ENCODE results near the gene CCR2. TPM values are rescaled to one million over a fixed set of nuclear protein-coding genes. Genes with fewer than 3 reads are reported as not detected.
"Not testable (repeated sequence)": the region's sequence is repeated elsewhere in the genome, so short reads cannot be mapped to it uniquely, and the experiment has no call there.

Gene CCR2
- total RNA-seq, 1 donor from 2014 or later, result not detected

DNA sequence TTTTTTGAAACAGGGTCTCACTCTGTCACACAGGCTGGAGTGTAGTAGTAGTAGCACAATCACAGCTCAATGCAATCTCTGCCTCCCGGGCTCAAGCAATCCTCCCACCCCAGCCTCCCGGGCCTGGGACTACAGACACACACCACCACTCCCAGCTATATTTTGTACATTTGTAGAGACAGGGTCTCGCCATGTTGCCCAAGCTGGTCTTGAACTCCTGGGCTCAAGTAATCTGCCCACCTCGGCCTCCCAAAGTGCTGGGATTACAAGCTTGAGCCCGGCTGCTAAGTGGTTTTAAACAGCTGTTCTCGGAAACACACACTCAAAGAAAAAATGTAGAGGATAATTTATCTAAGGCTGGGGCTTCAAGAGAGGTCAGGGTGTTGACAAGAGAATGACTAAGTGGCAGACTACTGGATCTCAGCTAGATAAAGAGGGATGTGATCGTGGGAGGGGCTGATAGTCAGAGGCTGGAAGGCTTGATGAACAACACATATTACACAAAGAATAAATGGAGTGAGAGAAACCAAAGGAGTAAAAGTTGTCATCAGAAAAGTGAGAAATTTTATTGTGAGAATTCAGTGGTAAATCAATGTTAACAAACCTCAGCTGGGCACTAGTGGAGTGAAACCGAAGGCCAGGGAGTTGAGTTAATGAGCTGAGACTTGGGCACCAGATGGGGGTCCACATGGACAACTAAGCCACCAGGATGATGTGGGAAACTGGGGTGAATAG is 46.3 kb downstream of the CCR2 start:
- no peak for DNase-seq (ENCODE audit: extremely low read depth, low read depth, low spot score)

DNA sequence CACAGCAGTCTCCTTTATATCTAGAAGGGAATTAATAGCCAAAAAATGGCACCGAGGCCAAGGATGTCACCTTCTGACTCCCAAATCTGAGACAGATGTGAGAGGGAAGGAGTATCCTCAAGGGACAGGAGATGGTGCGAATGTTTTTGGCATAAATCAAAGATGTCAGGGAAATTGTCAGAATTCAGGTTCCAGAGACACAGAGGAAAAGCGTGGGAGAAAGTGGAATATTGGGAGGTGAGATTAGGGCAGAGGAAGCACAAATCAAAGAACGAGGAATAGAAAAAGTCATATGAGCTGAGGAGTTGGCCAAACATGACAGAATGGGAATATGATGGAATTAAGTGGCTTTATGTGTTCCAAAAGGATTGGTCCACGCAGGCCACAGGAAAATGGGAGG is 46.9 kb downstream of the CCR2 start:
- DNase-seq (ENCODE audit: extremely low read depth, low read depth, low spot score), result no peak

DNA sequence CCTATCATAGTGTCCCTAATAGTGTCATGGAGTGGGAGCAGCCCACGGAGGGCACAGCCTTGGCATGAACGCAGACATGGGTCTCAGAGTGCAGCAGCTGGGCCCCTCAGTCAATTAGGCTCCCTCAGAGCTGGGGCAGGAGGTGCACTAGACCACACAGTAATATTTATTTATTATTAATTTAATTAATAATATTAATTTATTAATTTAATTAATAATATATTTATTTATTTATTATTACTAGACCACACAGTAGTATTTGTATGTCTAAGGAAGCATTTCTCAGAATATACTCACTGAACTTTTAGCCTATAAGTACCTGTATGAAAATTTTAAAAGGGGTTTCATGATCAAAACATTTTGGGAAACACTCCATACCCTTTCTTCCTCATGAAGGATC is 47.7 kb downstream of the CCR2 start:
- DNase-seq (ENCODE audit: extremely low read depth, low read depth, low spot score), result no peak

DNA sequence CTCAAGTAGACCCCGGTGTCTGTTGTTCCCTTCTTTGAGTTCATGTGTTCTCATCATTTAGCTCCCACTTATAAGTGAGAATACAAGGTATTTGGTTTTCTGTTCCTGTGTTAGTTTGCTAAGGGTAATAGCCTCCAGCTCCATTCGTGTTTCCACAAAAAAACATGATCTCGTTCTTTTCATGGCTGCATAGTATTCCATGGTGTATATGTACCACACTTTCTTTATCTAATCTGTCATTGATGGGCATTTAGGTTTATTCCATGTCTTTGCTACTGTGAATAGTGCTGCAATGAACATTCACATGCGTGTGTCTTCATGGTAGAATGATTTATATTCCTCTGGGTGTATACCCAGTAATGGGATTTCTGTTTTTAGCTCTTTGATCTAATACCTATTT is 49.0 kb downstream of the CCR2 start:
- DNase-seq (ENCODE audit: extremely low read depth, low read depth, low spot score), result not testable (repeated sequence)

DNA sequence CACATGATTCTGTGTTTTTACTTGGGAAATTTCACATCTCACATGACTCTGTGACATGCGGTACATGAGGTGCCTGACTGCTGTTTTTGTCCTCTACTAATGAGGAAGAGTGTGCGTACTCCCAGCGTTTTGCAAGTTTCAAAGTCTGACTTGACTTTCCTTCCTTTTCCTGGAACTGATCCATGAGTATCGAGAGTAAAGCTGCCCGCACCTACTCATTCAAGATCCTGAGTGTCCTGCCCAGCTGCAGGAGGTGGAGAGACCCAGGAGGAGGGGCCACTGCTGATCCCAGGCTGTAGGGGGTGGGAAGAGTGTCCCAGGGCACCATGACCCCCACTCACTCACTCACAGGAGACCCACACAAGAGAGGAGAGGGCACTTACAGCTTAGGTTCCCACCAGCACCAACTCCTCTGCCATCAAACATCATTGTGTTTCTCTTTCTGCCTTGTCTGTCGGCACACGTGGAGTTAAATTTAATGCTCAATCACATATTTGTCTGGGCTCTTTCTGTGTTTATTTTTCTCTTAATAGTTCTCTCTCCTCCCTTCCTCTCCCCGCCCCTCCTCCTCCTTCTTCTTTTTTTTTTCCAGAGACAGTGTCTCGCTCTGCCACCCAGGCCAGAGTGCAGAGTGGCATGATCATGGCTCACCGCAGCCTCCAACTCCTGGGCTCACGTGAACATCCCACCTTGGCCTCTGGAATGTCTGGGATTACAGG is 51.5 kb downstream of the CCR2 start:
- no peak for DNase-seq (ENCODE audit: extremely low read depth, low read depth, low spot score)

DNA sequence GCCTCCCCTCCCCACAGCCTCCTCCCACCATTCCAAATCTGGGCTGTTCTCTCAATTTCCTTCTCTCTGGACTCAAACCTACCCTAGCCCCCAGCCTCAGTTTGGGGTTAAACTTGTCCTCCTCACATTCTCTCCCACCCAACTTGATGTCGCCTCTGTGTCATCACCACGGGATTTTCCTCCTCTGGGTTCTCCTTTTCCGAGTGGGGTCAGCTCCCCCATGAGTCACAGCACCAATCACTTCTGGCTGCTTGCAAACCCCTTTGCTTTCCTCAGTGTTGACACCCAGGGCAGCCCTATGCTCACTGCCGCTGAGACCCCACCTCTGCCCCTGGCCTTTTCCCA is 52.5 kb downstream of the CCR2 start:
- no peak for DNase-seq (ENCODE audit: extremely low read depth, low read depth, low spot score)

DNA sequence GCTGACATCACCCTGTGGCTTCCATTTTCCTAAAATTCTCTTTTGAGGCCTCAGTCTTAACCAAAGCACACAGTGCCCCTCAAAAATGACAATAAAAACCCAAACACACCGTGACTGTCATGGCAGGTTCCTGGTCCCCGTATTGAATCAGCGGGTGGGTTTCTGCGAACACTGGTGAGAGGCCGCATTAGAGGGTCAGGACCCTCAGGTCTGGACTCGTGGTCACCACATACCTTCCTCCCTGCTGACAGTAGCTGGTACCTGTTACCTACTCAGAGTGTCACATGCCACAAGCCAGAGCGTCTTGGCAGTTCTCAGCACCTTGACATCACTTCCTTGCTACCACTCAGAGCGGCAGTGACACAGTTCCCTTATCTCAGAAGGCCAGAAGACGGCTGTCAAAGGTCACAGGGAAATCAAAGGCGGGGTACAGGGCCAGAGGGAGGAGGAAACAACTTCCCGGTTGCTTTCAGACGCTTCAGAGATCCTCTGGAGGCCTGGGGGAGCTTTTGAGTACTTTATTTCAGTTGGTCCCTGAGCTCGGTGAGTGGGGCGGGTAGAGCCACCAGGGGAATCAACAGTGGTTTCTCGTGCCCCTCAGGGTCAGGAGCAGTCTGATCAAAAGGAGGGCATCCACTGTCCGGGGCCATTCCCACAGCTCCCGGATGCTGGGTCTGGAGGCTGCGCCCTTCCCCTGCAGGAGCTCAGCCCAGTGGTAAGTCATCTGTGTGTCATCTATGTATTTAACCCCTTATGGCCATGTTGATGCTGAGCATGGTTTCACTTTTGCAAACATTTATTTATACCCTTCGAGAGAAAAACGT is 53.1 kb downstream of the CCR2 start, which contains the start of the genes CCR5AS and CCRL2:
Gene CCR5AS, minus strand, starts transcription at position 279 of the 824 bp plus-strand sequence.
Gene CCRL2, plus strand, starts transcription at position 472 of the 824 bp plus-strand sequence. CDS start 821 bp downstream, outside the sequence.
- peak; percentile 69 for DNase-seq (ENCODE audit: extremely low read depth, low read depth, low spot score)

DNA sequence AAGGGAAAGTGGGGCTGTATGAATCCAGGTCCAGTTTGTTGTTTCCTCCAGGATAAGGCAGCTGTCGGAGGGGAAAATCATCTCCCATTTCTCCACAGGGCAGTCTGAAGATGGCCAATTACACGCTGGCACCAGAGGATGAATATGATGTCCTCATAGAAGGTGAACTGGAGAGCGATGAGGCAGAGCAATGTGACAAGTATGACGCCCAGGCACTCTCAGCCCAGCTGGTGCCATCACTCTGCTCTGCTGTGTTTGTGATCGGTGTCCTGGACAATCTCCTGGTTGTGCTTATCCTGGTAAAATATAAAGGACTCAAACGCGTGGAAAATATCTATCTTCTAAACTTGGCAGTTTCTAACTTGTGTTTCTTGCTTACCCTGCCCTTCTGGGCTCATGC is 54.1 kb downstream of the CCR2 start:
- DNase-seq (ENCODE audit: extremely low read depth, low read depth, low spot score), result no peak

DNA sequence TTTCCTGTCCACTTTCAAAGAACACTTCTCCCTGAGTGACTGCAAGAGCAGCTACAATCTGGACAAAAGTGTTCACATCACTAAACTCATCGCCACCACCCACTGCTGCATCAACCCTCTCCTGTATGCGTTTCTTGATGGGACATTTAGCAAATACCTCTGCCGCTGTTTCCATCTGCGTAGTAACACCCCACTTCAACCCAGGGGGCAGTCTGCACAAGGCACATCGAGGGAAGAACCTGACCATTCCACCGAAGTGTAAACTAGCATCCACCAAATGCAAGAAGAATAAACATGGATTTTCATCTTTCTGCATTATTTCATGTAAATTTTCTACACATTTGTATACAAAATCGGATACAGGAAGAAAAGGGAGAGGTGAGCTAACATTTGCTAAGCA is 54.9 kb downstream of the CCR2 start:
- no peak for DNase-seq (ENCODE audit: extremely low read depth, low read depth, low spot score)

DNA sequence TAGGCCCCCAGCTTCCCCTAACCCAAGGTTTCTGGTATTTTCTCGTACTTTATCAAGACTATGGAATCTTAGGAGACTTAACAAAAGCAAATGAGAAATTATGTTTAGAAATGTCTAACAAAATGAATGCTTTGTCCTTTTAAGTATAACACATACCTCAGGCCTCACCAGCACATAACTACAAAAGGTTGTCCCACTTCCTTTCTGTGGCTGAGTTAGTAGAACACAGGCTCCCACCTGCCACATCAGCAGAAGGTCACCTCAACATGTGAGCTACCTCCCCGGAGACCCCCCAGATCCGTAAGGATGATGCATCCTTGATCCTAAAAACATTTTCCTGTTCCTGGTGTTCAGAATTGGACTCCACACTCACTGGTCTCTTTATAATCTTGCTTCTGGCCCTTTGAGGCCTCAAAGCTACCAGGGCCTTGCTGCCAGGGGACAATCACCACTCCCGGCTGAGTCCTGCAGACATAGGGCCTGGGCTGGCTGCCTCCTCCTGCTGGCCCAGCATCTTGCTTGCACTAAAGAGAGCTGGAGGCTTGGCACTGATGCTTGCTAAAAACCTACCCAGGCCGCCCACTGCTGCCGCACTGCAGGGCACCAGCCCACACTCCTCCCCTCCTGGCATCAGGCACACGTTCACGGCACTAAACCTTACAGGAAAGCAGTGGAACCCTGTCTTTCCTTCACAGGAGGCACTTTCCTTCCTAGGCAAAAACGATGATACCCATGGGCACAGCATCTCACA is 56.0 kb downstream of the CCR2 start:
- DNase-seq (ENCODE audit: extremely low read depth, low read depth, low spot score), result no peak

Other genes with a start within 250 kb of the CCR2 start
- gene CCR1, start 145.8 kb upstream of the CCR2 start, total RNA-seq, result not detected in 2 replicates
- not detected in 2 replicates for gene CCR3, start 111.7 kb upstream of the CCR2 start, total RNA-seq
- gene CCR5, start 16.8 kb downstream of the CCR2 start, total RNA-seq, result not detected in 2 replicates
- gene CCRL2, start 53.1 kb downstream of the CCR2 start, total RNA-seq, result 11.5 and 15.8 TPM in 2 replicates
- gene LTF, start 110.8 kb downstream of the CCR2 start, total RNA-seq, result not detected in 2 replicates
- gene RTP3, start 143.9 kb downstream of the CCR2 start, total RNA-seq, result not detected in 2 replicates
- gene LRRC2, start 212.2 kb downstream of the CCR2 start, total RNA-seq, result 0.41 TPM in 1 of 2 replicates, not detected in the other